ENCODE results near the gene SCN9A.

The SCN9A gene

GRCh38 chr2:166360426-166360825 lies 15.3 kb downstream of the SCN9A start:
- TF ChIP-seq, protein P1, sequence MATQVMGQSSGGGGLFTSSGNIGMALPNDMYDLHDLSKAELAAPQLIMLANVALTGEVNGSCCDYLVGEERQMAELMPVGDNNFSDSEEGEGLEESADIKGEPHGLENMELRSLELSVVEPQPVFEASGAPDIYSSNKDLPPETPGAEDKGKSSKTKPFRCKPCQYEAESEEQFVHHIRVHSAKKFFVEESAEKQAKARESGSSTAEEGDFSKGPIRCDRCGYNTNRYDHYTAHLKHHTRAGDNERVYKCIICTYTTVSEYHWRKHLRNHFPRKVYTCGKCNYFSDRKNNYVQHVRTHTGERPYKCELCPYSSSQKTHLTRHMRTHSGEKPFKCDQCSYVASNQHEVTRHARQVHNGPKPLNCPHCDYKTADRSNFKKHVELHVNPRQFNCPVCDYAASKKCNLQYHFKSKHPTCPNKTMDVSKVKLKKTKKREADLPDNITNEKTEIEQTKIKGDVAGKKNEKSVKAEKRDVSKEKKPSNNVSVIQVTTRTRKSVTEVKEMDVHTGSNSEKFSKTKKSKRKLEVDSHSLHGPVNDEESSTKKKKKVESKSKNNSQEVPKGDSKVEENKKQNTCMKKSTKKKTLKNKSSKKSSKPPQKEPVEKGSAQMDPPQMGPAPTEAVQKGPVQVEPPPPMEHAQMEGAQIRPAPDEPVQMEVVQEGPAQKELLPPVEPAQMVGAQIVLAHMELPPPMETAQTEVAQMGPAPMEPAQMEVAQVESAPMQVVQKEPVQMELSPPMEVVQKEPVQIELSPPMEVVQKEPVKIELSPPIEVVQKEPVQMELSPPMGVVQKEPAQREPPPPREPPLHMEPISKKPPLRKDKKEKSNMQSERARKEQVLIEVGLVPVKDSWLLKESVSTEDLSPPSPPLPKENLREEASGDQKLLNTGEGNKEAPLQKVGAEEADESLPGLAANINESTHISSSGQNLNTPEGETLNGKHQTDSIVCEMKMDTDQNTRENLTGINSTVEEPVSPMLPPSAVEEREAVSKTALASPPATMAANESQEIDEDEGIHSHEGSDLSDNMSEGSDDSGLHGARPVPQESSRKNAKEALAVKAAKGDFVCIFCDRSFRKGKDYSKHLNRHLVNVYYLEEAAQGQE (IDR thresholded peaks at IDR 0.05; ENCODE audit: insufficient read depth in 1 of 2, low read depth in 2 of 2, low read length in 2 of 2), result no peak
- TF ChIP-seq POLR2AphosphoS5 (IDR thresholded peaks at IDR 0.05; ENCODE audit: low read depth, low read length) (no peak), FOXP2 (optimal IDR thresholded peaks at IDR 0.05; ENCODE audit: borderline replicate concordance, extremely low read depth, extremely low read length, insufficient read depth) (no peak), TAF1 (IDR thresholded peaks at IDR 0.05; ENCODE audit: borderline replicate concordance, insufficient read depth, low read length) (no peak), SIN3A (IDR thresholded peaks at IDR 0.05; ENCODE audit: borderline replicate concordance, insufficient read depth, low read length) (no peak)

GRCh38 chr2:166357068-166357949 lies 18.4 kb downstream of the SCN9A start:
- TF ChIP-seq POLR2AphosphoS5 (IDR thresholded peaks at IDR 0.05; ENCODE audit: low read depth, low read length), result no peak
- no peak for TF ChIP-seq FOXP2 (optimal IDR thresholded peaks at IDR 0.05; ENCODE audit: borderline replicate concordance, extremely low read depth, extremely low read length, insufficient read depth)
- TF ChIP-seq SIN3A (IDR thresholded peaks at IDR 0.05; ENCODE audit: borderline replicate concordance, insufficient read depth, low read length), result no peak
- TF ChIP-seq, protein P1 (IDR thresholded peaks at IDR 0.05; ENCODE audit: insufficient read depth in 1 of 2, low read depth in 2 of 2, low read length in 2 of 2), result no peak
- TF ChIP-seq TAF1 (IDR thresholded peaks at IDR 0.05; ENCODE audit: borderline replicate concordance, insufficient read depth, low read length), result no peak

- TF ChIP-seq FOXP2 (optimal IDR thresholded peaks at IDR 0.05; ENCODE audit: borderline replicate concordance, extremely low read depth, extremely low read length, insufficient read depth), result no peak
- TF ChIP-seq, protein P1 (IDR thresholded peaks at IDR 0.05; ENCODE audit: insufficient read depth in 1 of 2, low read depth in 2 of 2, low read length in 2 of 2), result no peak
- no peak for TF ChIP-seq SIN3A (IDR thresholded peaks at IDR 0.05; ENCODE audit: borderline replicate concordance, insufficient read depth, low read length)
Measured at GRCh38 chr2:166351319-166351718, 24.4 kb downstream of the SCN9A start.

- TF ChIP-seq FOXP2 (optimal IDR thresholded peaks at IDR 0.05; ENCODE audit: borderline replicate concordance, extremely low read depth, extremely low read length, insufficient read depth) (no peak), SIN3A (IDR thresholded peaks at IDR 0.05; ENCODE audit: borderline replicate concordance, insufficient read depth, low read length) (no peak), TAF1 (IDR thresholded peaks at IDR 0.05; ENCODE audit: borderline replicate concordance, insufficient read depth, low read length) (no peak), POLR2AphosphoS5 (IDR thresholded peaks at IDR 0.05; ENCODE audit: low read depth, low read length) (no peak)
- TF ChIP-seq, protein P1 (IDR thresholded peaks at IDR 0.05; ENCODE audit: insufficient read depth in 1 of 2, low read depth in 2 of 2, low read length in 2 of 2), result no peak
Measured at GRCh38 chr2:166350525-166350924, 25.2 kb downstream of the SCN9A start.
